ENCODE measurements around the gene SLC24A3.

Gene SLC24A3

DNA sequence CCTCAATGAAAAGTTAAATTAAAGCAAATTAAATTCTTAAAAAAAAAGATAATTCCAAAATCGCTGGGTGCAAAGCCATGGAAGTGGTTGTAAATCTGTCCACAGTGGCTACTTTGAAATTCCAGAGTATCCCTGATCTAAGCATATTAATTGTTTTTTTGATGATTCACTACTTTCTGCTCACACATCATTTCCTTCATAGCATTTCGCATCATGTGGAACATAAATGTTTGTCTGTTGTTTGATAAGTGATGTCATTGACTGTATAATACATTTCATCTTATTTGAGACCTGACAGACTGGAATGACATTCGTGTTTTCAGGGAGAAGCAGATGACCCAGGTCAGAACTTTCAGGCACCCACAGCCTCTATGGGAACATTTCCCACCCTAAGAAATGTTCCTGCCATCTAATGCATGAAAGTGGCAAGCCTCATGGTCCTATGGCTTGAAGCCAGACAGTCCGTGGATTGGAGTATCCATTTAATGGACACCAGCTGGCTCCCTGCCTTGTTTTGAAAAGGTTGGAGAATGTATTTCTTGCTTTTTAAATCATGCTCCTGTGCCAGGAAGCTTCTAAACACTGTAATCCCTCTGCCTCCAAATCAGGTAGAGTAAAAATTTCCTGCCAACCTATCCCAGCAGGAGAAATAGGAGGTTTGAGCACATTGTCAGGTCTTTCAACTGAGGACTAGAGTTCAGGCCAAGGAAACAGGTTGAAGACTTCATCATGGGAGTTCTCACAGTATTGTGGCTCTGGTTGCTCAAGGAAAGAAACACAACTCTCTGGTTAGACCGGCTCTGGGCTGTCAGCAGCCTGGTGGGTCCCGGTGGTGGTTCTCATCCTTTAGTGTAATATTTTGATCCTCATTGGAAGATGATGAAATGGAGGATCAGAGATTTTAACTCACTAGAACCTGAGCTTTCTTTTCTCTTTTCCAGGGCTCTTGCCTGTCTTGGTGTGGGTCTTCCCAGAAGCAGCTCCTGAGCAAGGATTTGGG lies 157.9 kb downstream of the SLC24A3 start (continued):
- TF ChIP-seq ZNF140 (tag by site-specific recombination; IDR thresholded peaks at IDR 0.05) (no peak), ZNF624 (tag by site-specific recombination; IDR thresholded peaks at IDR 0.05) (no peak), KLF17 (tag by site-specific recombination; IDR thresholded peaks at IDR 0.05) (no peak), ZNF174 (tag by site-specific recombination; IDR thresholded peaks at IDR 0.05) (no peak), ZNF626 (tag by site-specific recombination; IDR thresholded peaks at IDR 0.05) (no peak), ZNF416 (tag by site-specific recombination; IDR thresholded peaks at IDR 0.05) (no peak), ZNF843 (tag by site-specific recombination; IDR thresholded peaks at IDR 0.05) (no peak)

DNA sequence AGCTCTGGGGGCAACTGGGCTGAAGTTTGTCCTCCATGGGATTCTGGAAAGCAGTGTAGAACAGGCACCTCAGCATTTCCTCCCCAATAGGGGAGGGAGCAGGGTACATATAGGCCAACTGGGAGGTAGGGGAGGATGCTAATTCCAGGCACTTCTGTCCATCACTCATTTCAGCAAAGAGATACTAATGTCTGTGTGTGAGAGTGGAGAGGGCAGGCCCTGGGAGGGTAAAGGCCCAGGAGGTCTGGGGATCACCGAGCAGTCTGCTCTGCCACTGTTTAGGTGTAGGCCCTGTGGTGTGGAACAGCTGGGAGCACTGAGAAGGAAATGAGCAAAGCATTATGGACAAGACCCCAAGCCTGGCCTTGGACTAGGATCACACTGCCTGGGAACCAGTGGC lies 158.7 kb downstream of the SLC24A3 start:
- TF ChIP-seq ZNF292 (tag by site-specific recombination; IDR thresholded peaks at IDR 0.05; ENCODE audit: borderline replicate concordance, low read depth) (no peak), ZNF558 (tag by site-specific recombination; IDR thresholded peaks at IDR 0.05) (no peak), ZBTB48 (tag by site-specific recombination; IDR thresholded peaks at IDR 0.05) (no peak), ZNF549 (tag by site-specific recombination; IDR thresholded peaks at IDR 0.05) (no peak), OVOL3 (tag by site-specific recombination; IDR thresholded peaks at IDR 0.05) (no peak), ZNF548 (tag by site-specific recombination; IDR thresholded peaks at IDR 0.05) (no peak), ZNF146 (tag by site-specific recombination; IDR thresholded peaks at IDR 0.05) (no peak), OSR2 (tag by site-specific recombination; IDR thresholded peaks at IDR 0.05) (no peak), ZBTB1 (tag by site-specific recombination; IDR thresholded peaks at IDR 0.05) (no peak), ZBTB20 (tag by site-specific recombination; IDR thresholded peaks at IDR 0.05) (no peak), ZNF791 (tag by site-specific recombination; IDR thresholded peaks at IDR 0.05) (no peak), IKZF3 (tag by site-specific recombination; IDR thresholded peaks at IDR 0.05) (no peak), ZNF362 (tag by site-specific recombination; IDR thresholded peaks at IDR 0.05) (no peak)
- TF ChIP-seq, protein P1, sequence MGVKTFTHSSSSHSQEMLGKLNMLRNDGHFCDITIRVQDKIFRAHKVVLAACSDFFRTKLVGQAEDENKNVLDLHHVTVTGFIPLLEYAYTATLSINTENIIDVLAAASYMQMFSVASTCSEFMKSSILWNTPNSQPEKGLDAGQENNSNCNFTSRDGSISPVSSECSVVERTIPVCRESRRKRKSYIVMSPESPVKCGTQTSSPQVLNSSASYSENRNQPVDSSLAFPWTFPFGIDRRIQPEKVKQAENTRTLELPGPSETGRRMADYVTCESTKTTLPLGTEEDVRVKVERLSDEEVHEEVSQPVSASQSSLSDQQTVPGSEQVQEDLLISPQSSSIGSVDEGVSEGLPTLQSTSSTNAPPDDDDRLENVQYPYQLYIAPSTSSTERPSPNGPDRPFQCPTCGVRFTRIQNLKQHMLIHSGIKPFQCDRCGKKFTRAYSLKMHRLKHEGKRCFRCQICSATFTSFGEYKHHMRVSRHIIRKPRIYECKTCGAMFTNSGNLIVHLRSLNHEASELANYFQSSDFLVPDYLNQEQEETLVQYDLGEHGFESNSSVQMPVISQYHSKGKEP (tag by site-specific recombination; IDR thresholded peaks at IDR 0.05) = no peak
- Histone ChIP-seq H3K4me3 (ENCODE audit: low read depth, low read length) (no peak overlapping the region), H3K4me1 (ENCODE audit: control insufficient read depth, insufficient read depth, low read length) (no peaks in the 10 kb centered on the region), H3K27ac (ENCODE audit: extremely low read depth, low read depth, low read length) (no peak overlapping the region), H3K9me3 (ENCODE audit: control insufficient read depth, insufficient read depth, low read depth, low read length) (no peaks in the 10 kb centered on the region), H3K36me3 (ENCODE audit: control insufficient read depth in 2 of 2, insufficient read depth in 1 of 2, low read length in 2 of 2) (no peaks in the 10 kb centered on the region)
- ChIA-PET CTCF (no interaction called here), POLR2A (no interaction called here)

- ChIA-PET POLR2A (no interaction called here), CTCF (no interaction called here)
- Histone ChIP-seq H3K4me1 (ENCODE audit: control insufficient read depth, insufficient read depth, low read length) (no peaks in the 10 kb centered on the region), H3K4me3 (ENCODE audit: low read depth, low read length) (no peak overlapping the region), H3K36me3 (ENCODE audit: control insufficient read depth in 2 of 2, insufficient read depth in 1 of 2, low read length in 2 of 2) (no peaks in the 10 kb centered on the region), H3K9me3 (ENCODE audit: control insufficient read depth, insufficient read depth, low read depth, low read length) (no peaks in the 10 kb centered on the region), H3K27ac (ENCODE audit: extremely low read depth, low read depth, low read length) (no peak overlapping the region)
- TF ChIP-seq ZNF280D (tag by site-specific recombination; IDR thresholded peaks at IDR 0.05) (no peak), ZNF621 (tag by site-specific recombination; IDR thresholded peaks at IDR 0.05) (no peak), OVOL3 (tag by site-specific recombination; IDR thresholded peaks at IDR 0.05) (no peak)
- TF ChIP-seq, protein P1 (tag by site-specific recombination; IDR thresholded peaks at IDR 0.05) = no peak
Measured at GRCh38 chr20:19374216-19374615, 161.8 kb downstream of the SLC24A3 start.
